NT2/D1 (cell line): Measurements from ENCODE around the gene CYP2A7.

Experiments used
- SUZ12 ChIP-seq: IDR thresholded peaks from 2 replicates; pipeline ENCODE4 v1.6.1; 2011; ENCODE audit not compliant: insufficient read length, insufficient read depth; ENCODE audit errors: extremely low read depth
- ZNF274 ChIP-seq: IDR thresholded peaks from 2 replicates; pipeline ENCODE4 v1.6.1; 2011; ENCODE audit warnings: mild to moderate bottlenecking, low read depth, low read length

- no peak for TF ChIP-seq ZNF274
- TF ChIP-seq SUZ12 = no peak
Measured at GRCh38 chr19:40927567-40927966, 45.5 kb upstream of the CYP2A7 start.
